OCI-LY7 (cell line): ENCODE results near the gene GNB1L. TPM values are rescaled to one million over a fixed set of nuclear protein-coding genes. Genes with fewer than 3 reads are reported as not detected.

Experiments used
- BruUV-seq: library from RNA; stranded (reverse); fragments of 400-500 nt; replicated peaks from 2 replicates; lab custom pipeline; 2021; lab: Mats Ljungman, UMichigan
- CTCF ChIA-PET: fragments of 300-600 bp; sonication (Branson Sonifier 250); formaldehyde crosslinking; loops from one replicate; lab custom pipeline; 2022; ENCODE audit warnings: antibody characterized with exemption; ENCODE audit not compliant: unreplicated experiment; lab: Charles Lee
- POLR2A ChIA-PET: fragments of 300-600 bp; sonication (Branson Sonifier 250); formaldehyde crosslinking; loops from one replicate; lab custom pipeline; 2022; ENCODE audit warnings: antibody characterized with exemption; lab: Charles Lee
- DNase-seq: peaks from one replicate; pipeline ENCODE4 v3.0.0-alpha.2; 2015; ENCODE audit warnings: low spot score
- H2AFZ ChIP-seq: fragments of 200-600 bp; sonication (generic), shearing (Covaris generic); 2 replicates; pipeline ENCODE4 v1.6.1; 2014; ENCODE audit warnings: mild to moderate bottlenecking, antibody characterized with exemption, low read length, moderate library complexity
- H3K27ac ChIP-seq: fragments of 200-600 bp; sonication (generic); 2 replicates; pipeline ENCODE4 v1.5.1; 2014; ENCODE audit warnings: mixed run types, low read depth, mild to moderate bottlenecking, moderate library complexity, low read length, inconsistent platforms; ENCODE audit not compliant: poor library complexity, severe bottlenecking
- H3K36me3 ChIP-seq: fragments of 200-600 bp; sonication (generic); 2 replicates; pipeline ENCODE4 v1.6.1; 2014; ENCODE audit warnings: mild to moderate bottlenecking, antibody characterized with exemption, low read length, moderate library complexity, mixed read lengths; ENCODE audit not compliant: insufficient read depth
- H3K4me1 ChIP-seq: fragments of 200-600 bp; sonication (generic); 2 replicates; pipeline ENCODE4 v1.5.1; 2014; ENCODE audit warnings: mild to moderate bottlenecking, low read length; ENCODE audit not compliant: insufficient read depth, poor library complexity, severe bottlenecking
- H3K4me2 ChIP-seq: fragments of 200-600 bp; sonication (generic); 2 replicates; pipeline ENCODE4 v1.6.1; 2014; ENCODE audit warnings: mild to moderate bottlenecking, low read length
- H3K4me3 ChIP-seq: fragments of 200-600 bp; sonication (generic); 2 replicates; pipeline ENCODE4 v1.5.1; 2014; ENCODE audit warnings: mild to moderate bottlenecking, low read depth, low read length; ENCODE audit not compliant: poor library complexity, severe bottlenecking
- H3K79me2 ChIP-seq: fragments of 200-600 bp; sonication (generic); 2 replicates; pipeline ENCODE4 v1.6.1; 2016; ENCODE audit warnings: low read depth, mild to moderate bottlenecking, low read length, moderate library complexity, mixed read lengths; ENCODE audit not compliant: insufficient read depth
- H3K9me2 ChIP-seq: fragments of 200-600 bp; sonication (generic); 2 replicates; pipeline ENCODE4 v1.6.1; 2016; ENCODE audit warnings: mild to moderate bottlenecking, low read length, mixed read lengths; ENCODE audit not compliant: insufficient read depth
- H3K9me3 ChIP-seq: fragments of 200-600 bp; sonication (generic); 2 replicates; pipeline ENCODE4 v1.6.1; 2014; ENCODE audit warnings: mild to moderate bottlenecking, mixed run types, low read length, mixed read lengths
- H4K20me1 ChIP-seq: fragments of 200-600 bp; sonication (generic); 2 replicates; pipeline ENCODE4 v1.6.1; 2014; ENCODE audit warnings: mild to moderate bottlenecking, antibody characterized with exemption, low read length, moderate library complexity, mixed read lengths; ENCODE audit not compliant: insufficient read depth
- EZH2phosphoT487 ChIP-seq: fragments of 200-600 bp; sonication (generic); IDR thresholded peaks from 2 replicates; pipeline ENCODE4 v1.6.1; 2018; ENCODE audit warnings: low read depth, borderline replicate concordance, mild to moderate bottlenecking, mixed run types, antibody characterized with exemption, low read length, moderate library complexity, mixed read lengths
- intact Hi-C: fragments of 100-400 bp; cut with micrococcal nuclease; formaldehyde crosslinking; loops from one replicate; pipeline ENCODE4 v1.10.0; 2022; ENCODE audit not compliant: unreplicated experiment
- total RNA-seq, 2 experiments: library from RNA; depleted of rRNA in 1 of 2; stranded (reverse); fragments of >200 nt in 1 of 2; shearing (Covaris generic) in 1 of 2; gene quantifications; 2 replicates each; pipeline ENCODE4 v1.2.3, GENCODE V29; 2014 to 2022
- TF ChIP-seq, protein P1 (sequence below): fragments of 200-600 bp; sonication (generic); conservative IDR thresholded peaks from 2 replicates; pipeline ENCODE4 v1.5.1; 2014; ENCODE audit warnings: mild to moderate bottlenecking, antibody characterized with exemption, low read length, moderate library complexity, mixed read lengths

GNB1L gene
- total RNA-seq, 2 experiments from 2014 or later: 13.1 to 26.7 TPM

DNA sequence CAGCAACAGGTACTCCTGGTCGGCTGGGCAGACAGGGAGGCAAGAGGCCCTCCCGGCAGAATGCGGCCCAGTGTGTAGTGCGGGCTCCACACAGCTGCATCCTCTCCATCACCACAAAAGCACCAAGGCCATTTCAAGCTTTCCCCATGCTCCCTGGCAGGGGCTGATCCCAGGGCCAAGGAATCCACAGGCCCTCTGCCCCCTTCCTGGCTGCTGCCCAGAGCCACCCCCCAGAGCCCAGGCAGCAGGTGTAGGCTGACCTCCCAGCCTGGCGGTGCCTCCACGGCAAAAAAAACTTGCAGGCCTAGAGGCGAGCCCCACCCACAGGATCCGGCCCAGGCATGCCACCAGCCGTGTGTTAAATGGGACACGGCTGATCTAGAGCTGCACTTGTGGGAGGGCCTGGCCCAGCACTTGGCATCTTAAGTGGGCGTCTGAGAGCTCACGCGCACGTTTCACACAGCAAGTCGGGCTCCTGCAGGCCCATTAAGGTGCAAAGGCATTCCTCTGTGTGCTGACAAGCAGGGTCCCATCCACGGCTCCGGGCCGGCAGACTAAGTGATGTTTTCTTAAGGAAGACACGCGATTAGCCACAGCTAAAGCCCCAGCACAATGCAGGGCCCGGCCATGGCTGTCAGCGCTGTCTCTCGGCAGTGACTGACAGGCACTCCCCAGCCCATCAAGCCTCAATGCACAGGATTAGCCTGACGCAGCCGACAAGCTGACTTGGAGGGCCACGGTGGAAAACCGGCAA, 19.8 kb upstream of the GNB1L start:
- DNase-seq: no peak
- ChIA-PET CTCF (no interaction called here), POLR2A (no interaction called here)
- Histone ChIP-seq H4K20me1 (no peaks in the 10 kb centered on the region), H3K9me3 (no peaks in the 10 kb centered on the region), H2AFZ (no peak overlapping the region), H3K4me3 (no peak overlapping the region), H3K4me2 (no peak overlapping the region), H3K79me2 (no peaks in the 10 kb centered on the region), H3K9me2 (no peaks in the 10 kb centered on the region), H3K4me1 (peaks cover 16% of the 10 kb centered on the region), H3K36me3 (no peaks in the 10 kb centered on the region), H3K27ac (no peak overlapping the region)
- intact Hi-C loops: no loop called here
- TF ChIP-seq EZH2phosphoT487: no peak
- TF ChIP-seq, protein P1, sequence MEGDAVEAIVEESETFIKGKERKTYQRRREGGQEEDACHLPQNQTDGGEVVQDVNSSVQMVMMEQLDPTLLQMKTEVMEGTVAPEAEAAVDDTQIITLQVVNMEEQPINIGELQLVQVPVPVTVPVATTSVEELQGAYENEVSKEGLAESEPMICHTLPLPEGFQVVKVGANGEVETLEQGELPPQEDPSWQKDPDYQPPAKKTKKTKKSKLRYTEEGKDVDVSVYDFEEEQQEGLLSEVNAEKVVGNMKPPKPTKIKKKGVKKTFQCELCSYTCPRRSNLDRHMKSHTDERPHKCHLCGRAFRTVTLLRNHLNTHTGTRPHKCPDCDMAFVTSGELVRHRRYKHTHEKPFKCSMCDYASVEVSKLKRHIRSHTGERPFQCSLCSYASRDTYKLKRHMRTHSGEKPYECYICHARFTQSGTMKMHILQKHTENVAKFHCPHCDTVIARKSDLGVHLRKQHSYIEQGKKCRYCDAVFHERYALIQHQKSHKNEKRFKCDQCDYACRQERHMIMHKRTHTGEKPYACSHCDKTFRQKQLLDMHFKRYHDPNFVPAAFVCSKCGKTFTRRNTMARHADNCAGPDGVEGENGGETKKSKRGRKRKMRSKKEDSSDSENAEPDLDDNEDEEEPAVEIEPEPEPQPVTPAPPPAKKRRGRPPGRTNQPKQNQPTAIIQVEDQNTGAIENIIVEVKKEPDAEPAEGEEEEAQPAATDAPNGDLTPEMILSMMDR: no peak
- no TSS peak for BruUV-seq

DNA sequence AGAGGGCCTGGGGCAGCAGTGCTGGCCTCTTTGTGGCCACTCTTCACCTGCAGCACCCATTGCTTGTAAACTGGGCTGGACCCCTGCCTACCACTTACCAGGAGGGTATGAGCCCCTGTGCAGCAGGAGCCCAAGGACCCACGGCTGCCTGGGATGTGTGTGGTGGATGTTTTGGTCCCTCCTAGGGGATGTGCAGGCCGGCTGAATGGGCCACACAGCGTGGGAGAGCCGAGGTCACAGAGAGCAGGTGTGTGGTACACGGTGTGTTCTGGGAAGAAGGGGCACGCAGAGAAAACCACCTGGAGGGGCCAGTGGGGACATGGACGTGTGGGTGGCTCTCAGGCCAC, 19.3 kb upstream of the GNB1L start:
- H3K9me2 ChIP-seq: no peaks in the 10 kb centered on the region

More for the DNA sequence above, 19.3 kb upstream of the GNB1L start:
- Histone ChIP-seq H3K36me3 (no peaks in the 10 kb centered on the region), H3K4me1 (peaks cover 16% of the 10 kb centered on the region), H2AFZ (no peak overlapping the region), H3K79me2 (no peaks in the 10 kb centered on the region), H4K20me1 (no peaks in the 10 kb centered on the region), H3K9me3 (no peaks in the 10 kb centered on the region), H3K4me2 (no peak overlapping the region), H3K4me3 (no peak overlapping the region), H3K27ac (no peak overlapping the region)
- no TSS peak for BruUV-seq
- no peak for DNase-seq
- CTCF ChIA-PET: no interaction called here
- POLR2A ChIA-PET: no interaction called here
- no peak for TF ChIP-seq EZH2phosphoT487
- TF ChIP-seq, protein P1: no peak
- intact Hi-C loops: no loop called here
